HT1080 (cell line): ENCODE data around the gene GNAO1. TPM values are rescaled to one million over a fixed set of nuclear protein-coding genes. Genes with fewer than 3 reads are reported as not detected.

ENCODE experiments used
- DNase-seq: peaks from one replicate; pipeline ENCODE4 v3.0.0-alpha.2; 2015; ENCODE audit warnings: low read depth
- total RNA-seq: library from RNA; depleted of rRNA; stranded (reverse); fragments of >200 nt; shearing (Covaris generic); gene quantifications from 2 replicates; pipeline ENCODE4 v1.2.3, GENCODE V29; 2014

The GNAO1 gene
- total RNA-seq, 1 experiment from 2014 or later: 0.05 TPM

- DNase-seq: no peak
Observed at GRCh38 chr16:56346131-56346890, 155.0 kb downstream of the GNAO1 start.

- no peak for DNase-seq
Observed at GRCh38 chr16:56347166-56347565, 155.9 kb downstream of the GNAO1 start.

- DNase-seq: no peak
Observed at GRCh38 chr16:56347670-56348069, 156.4 kb downstream of the GNAO1 start.

GRCh38 chr16:56348168-56349085 lies 157.1 kb downstream of the GNAO1 start:
- no peak for DNase-seq

- no peak for DNase-seq
Observed at GRCh38 chr16:56349086-56349415, 157.8 kb downstream of the GNAO1 start.

- DNase-seq: no peak
Observed at GRCh38 chr16:56349711-56350161, 158.4 kb downstream of the GNAO1 start.

GRCh38 chr16:56350491-56351405 lies 159.5 kb downstream of the GNAO1 start:
- no peak for DNase-seq

GRCh38 chr16:56351481-56351880 lies 160.2 kb downstream of the GNAO1 start:
- no peak for DNase-seq

- DNase-seq: no peak
Observed at GRCh38 chr16:56352351-56353053, 161.2 kb downstream of the GNAO1 start.

- no peak for DNase-seq
Observed at GRCh38 chr16:56353054-56353921, 162.0 kb downstream of the GNAO1 start.

- no peak for DNase-seq
Observed at GRCh38 chr16:56354016-56354415, 162.7 kb downstream of the GNAO1 start.

GRCh38 chr16:56354746-56355145 lies 163.5 kb downstream of the GNAO1 start:
- no peak for DNase-seq

GRCh38 chr16:56355221-56355620 lies 163.9 kb downstream of the GNAO1 start:
- no peak for DNase-seq

GRCh38 chr16:56355786-56356275 lies 164.5 kb downstream of the GNAO1 start:
- DNase-seq: no peak

GRCh38 chr16:56356276-56357240 lies 165.3 kb downstream of the GNAO1 start:
- peak; percentile 90 for DNase-seq

GRCh38 chr16:56357241-56357764 lies 166.0 kb downstream of the GNAO1 start:
- DNase-seq: no peak

- DNase-seq: no peak
Observed at GRCh38 chr16:56357765-56358322, 166.6 kb downstream of the GNAO1 start.
